NCI-H446 (cell line): Measurements from ENCODE around the gene TMA7B.
"Not testable (repeated sequence)": the region's sequence is repeated elsewhere in the genome, so short reads cannot be mapped to it uniquely, and the experiment has no call there.

Experiments used
- DNase-seq, 2 experiments: peaks; one replicate each; lab custom pipeline; 2025; lab: John Stamatoyannopoulos, UW

Gene TMA7B

DNA sequence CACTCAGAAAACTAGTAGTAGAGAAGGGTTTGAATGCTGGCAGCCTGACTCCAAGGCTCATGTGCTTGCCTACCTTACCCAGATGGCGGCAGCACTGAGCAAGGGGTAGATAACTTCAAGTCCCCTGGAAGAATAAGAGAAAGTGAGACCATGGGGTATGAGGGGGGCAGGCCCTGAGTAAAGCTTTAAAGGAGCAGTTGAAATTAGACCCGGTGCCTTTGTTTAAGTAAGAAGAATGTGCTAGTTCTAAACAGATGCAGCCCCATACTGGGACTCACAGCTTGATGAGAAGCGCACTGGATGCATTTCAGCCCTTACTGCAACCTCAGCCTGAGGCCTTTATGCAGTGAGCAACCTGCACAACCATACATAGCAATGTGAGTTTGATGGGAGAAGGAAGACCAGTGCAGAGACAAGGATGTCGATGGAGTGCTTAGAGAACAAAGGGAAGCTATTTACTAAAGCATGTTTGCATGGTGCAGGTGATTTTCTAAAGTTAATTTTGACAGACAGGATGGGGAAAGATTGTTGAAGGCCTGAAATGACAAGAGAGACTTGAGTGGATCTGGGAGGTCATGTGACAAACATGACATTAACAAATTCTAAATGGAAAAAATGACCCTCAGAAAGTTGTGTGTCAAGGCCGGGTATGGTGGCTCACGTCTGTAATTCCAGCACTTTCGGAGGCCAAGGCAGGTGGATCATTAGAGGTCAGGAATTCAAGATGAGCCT is 27.1 kb upstream of the TMA7B start:
- peak in 1 of 2 experiments; percentile 25 for DNase-seq

DNA sequence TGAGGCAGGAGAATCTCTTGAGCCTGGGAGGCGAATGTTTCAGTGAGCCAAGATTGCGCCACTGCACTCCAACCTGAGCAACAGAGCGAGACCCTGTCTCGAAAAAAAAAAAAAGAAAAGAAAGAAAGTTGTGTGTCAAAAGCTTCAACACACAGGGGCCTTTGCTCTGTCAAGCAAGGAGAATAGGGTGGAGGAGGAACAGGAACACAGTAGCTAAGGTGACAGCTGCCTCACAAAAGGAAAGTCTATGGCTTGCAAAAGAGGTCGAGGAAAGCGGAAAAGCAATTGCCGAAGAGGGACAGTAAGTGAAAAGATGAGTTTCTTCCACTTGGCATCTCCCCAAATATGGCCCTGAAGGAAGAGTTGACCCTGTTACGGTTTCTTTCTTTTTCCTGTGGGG is 26.5 kb upstream of the TMA7B start:
- DNase-seq = no peak

DNA sequence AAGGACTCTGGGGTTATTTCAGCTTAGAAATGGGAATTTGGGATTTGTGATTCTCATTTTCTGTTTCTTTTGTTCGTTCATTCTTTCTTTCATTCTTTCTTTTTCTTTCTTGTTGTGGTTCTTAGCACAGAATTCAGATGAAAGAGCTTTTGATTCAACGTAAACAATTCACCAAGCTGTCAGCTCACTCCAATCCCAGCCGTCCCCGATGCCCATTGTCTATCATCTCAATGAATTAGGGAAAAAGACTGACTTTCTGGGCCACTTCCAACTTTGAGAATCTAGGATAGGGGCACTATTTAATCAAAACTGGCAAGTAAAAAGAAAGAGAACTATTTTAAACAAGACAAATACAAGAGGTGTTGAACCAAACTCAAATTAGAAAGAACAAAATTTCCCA is 25.1 kb upstream of the TMA7B start:
- no peak for DNase-seq

DNA sequence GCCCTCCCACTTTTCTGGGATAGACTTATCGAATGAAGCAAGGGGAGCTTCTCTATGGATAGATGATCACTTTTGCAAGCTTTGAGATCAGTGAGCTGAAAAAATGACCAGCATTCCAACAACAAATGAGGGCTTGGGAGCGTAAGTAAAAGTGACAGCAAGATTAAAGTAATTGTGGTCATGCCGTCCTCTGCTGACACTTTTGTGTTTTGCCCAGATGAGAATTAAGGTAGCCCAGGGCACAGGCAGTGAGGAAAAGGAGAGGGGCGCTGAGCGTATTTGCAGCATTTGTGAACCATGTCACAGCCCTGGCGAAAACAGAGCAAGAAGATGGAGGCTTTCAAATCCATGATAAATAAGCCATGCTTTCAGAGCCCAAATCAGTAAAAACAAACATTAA is 24.6 kb upstream of the TMA7B start:
- DNase-seq = no peak

DNA sequence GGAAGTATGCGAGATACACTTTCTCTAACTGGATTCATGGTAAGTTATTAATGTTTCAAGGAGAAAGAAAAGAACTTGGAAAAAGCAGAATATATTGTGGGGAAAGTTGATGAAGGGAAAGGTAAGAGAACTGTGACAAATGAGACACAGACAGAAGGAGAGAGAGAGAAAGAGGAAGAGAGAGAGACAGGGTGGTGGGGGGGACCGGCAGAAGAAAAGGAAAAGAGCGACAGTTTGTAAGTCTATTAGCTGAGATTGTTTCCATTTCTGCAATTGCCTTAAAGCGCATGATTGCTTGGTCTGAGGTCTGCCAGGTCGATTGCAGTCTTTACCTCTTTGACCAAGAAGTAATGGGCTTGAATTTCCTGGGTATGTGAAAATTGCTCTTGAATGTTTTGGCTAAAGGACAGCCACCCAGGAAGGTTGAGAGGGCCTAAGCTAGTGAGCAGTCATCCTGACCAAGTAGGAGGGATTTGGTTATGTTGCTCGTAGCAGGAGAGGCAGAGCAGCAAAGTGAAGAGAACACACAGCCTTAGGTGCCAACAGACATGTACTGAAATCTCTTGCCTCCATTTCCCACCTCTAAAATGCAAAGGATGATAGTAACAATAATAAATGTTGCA is 23.6 kb upstream of the TMA7B start:
- DNase-seq = no peak

DNA sequence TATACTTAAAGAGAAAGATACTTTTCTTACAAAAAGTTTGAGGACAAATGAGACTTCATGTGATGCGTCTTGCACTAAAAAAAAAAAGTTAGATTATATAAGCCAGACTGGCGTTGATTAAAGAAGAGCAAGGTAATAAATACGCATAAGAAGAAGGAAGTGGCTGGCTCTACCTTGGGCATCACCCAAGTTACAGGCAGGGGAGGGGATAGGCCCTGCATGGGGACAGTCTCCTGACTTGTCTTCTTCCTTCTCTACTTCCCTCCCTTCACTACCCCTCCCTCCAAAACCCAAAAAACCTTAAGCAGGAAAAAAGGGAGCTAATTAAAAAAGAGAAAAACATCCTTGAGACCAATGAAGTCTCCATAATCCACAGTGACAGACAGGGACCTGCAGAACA is 22.3 kb upstream of the TMA7B start:
- DNase-seq = no peak

DNA sequence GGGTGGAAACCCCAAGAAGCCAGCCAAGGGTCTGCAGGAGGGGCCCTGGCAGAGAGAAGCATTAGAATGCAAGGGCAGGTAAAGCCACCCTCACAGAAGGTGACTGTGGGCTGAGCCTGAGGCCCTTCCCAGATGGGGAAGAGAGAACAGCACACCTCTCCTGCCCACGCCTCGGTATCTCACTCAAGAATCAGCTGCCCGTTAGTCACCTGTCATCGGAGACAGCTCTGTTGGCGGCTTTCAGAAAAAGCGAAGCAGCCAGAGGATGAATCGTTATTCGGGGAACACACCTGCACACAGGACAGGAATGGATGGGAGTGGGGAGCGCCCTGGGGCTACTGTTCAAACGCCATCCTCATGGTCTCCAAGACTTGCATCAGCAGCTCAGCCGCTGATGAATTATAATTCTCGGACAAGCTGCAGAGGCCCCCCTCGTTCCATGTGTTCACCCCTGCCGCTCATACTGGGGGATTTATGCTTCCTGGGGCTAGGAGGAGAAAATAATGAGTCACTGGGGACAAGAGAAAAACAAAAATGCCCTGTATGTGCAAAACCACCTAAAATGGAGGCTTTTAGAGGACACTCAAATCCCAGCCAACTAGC is 21.6 kb upstream of the TMA7B start:
- no peak for DNase-seq

DNA sequence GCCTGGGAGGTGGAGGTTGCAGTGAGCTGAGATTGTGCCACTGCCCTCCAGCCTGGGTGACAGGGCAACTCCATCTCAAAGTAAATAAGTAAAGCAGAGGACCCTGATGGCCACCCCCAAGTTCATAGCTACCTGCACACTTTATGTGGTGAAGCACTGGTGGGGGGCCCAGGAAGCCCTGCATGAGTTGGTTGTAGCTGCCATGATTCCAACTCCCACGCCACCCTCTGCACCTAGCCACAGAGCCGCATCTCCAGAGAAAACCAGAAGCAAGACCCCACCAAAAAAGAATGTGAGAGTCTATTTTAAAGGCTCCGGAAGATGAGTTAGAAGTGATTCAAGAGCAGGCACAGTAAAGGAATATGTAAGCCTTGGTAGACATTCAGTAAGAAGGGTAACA is 20.4 kb upstream of the TMA7B start:
- DNase-seq = no peak

DNA sequence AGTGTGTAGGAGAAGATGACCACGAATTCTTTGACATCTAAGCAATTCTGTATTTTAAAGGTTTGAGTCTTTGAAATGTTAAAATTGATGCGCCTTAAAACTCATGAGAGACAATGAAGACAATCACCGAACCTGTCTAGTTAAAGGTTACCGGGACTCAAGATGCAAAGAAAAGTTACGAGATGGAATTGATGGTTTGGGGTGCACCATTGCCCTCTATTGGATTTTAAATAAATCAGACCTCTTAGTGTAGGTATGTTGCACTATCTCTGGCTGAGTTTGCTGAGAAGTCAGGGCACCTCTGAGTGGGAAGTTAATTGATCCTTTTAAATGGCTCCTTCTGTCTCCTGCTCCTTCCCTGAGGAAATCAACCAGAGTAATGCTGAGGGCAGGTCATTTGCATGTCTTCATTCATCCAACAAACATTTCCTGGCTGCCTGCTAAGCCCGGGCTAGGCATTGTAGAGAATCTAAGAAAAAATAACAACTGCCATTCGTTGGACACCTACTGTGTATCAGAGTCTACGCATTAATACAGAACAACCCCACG is 19.4 kb upstream of the TMA7B start:
- no peak for DNase-seq

DNA sequence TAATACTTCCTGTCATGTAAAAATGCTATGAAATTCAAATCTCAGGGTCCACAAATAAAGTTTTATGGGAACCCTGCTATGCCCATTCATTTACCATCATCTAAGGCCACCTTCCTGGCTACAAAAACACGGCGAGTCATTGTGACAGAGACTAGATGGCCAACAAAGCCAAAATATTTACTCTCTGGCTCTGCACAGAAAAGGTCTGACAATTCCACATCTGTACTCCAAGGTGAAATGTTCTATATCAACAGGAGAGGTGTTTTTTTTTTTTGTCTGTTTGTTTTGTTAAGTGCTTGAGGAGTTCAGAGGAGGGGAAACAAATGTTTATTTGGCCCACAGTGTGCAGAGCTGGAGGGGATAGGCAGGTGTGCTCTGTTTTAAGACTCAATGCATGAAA is 18.6 kb upstream of the TMA7B start:
- no peak for DNase-seq

DNA sequence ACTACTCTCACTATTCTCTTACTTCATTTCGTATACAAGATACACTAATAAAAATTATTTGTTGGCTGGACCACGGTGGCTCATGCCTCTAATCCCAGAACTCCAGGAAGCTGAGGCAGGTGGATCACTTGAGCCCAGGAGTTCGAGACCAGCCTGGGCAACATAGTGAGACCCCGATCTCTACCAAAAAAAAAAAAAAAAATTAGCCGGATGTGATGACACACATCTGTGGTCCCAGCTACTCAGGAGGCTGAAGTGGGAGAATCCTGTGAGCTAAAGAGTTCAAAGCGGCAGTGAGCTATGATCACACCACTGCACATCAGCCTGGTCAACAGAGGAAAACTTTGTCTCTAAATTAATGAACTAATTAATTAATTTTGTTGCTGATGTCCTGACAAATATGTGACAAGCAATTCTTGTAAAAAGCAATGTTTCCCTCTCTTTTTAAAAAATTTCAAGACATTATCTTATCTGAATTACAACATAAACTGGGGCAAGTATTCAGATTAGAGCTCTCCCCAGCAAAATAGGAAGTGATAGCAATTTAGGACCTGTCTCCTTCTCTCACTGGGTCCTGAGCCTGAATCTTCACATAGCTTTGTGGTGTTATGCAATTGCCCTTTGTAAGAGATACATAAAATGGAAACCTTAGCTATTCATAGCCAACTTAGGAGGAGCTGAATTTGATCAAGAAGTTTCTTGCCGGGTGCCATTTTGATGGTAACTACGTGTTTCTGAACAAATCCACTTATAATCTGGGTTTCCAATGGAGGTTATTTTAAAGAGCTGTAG is 17.6 kb upstream of the TMA7B start:
- DNase-seq = no peak

DNA sequence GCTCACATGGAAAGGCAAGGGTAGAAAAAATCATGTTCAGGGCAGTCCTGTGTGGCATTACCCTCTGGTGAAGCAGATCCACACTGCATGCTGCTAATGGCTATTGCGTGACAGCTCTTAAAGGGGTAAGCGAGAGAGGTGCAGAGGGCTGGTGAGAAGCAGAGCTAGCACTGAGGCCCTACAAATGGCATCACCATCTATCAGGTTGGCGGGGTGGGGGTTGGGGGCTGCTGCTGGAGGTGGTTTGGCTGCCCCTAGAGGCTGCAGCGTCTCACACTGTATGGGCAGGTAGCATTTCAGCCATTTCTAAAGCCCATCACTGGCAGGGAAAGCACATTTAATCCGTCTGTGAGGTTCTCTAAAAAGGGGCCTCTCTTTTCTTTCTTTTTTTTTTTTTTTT is 16.9 kb upstream of the TMA7B start:
- DNase-seq = no peak

DNA sequence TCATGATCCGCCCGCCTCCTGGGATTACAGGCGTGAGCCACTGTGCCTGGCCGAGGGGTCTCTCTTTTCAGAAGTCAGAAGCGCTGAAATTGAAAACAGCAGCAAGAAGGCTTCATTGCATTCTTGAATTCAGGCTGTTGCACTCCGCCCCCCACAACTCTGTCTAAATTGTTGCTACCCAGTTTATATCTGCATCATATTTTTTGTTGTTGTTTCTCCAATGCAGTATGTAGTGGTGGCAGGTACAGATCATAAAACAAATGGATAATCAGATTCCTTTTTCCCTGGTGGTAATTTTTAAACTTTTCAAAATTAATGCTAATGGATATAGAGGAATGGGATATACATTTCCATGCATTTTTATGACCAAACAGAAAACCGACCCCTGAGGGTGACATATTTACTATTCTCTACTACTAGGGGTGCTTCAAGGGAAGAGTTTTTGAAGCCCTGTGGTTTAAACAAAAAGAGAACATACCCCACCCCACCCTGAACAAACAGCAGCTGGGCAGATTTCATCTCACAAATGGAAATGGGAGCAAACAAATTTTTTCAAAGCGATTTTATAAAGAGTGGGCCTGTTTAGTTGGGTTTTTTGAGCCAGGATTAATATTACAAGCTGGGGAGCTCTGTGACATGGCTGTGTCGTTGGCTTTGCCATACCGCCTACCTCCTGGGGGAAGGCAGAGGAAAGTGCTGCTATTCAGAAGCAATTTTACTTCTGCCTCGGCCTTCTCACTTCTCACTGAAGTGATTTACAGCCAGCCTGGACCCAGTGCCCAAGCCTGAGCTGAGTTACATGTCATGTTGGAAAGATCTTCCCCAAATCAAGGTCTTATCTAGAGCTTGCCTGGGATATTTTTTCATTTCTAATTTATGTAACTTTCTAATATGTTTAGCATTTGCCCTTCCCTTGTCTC is 16.0 kb upstream of the TMA7B start:
- DNase-seq = no peak

DNA sequence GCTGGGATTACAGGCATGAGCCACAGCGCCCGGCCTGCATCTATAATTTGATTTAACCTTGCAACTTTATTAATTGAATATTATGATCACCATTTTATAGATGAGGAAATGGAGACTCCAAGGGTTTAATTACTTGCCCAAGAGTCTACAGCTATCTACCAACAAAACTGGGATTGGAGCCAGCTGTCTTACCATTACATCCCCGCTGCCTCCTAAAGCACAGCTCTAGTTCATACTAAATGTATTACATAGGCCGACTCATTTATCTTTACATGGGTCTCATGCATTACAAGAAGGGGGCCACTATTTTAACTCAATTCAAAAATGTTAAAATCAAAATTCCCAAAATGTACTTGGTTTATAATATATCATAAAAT is 14.1 kb upstream of the TMA7B start:
- no peak for DNase-seq

DNA sequence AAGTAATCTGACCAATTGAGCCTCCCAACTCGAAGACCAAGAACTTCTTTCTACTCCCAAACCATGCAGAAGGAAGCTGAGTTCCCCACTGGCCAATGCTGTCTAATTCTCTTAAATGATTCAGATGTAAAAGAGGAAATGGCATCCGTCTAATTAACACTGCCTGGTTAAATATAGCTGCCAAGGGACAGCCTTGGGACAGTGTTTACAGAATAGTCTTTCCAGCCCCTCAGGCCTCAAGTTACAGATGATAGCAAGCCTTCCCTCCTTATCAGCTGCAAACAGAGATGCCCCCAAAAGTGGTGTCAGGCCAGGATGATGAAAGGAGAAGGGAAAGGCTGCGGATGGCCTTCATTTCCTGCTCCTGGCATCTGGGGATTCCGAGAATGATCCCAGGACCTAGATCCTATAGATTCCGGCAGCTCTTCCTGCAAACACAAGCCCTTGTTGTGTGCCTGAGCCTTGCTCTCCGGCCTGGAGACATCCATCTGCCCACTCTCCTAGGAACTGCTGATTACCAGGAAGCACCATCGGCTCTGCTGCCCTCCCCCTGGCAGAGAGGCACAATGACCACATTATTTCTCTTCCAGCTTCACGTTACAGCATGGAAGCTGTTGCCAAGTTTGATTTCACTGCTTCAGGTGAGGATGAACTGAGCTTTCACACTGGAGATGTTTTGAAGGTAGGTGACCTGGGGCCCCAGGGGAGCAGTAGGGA is 13.5 kb upstream of the TMA7B start:
- no peak for DNase-seq

DNA sequence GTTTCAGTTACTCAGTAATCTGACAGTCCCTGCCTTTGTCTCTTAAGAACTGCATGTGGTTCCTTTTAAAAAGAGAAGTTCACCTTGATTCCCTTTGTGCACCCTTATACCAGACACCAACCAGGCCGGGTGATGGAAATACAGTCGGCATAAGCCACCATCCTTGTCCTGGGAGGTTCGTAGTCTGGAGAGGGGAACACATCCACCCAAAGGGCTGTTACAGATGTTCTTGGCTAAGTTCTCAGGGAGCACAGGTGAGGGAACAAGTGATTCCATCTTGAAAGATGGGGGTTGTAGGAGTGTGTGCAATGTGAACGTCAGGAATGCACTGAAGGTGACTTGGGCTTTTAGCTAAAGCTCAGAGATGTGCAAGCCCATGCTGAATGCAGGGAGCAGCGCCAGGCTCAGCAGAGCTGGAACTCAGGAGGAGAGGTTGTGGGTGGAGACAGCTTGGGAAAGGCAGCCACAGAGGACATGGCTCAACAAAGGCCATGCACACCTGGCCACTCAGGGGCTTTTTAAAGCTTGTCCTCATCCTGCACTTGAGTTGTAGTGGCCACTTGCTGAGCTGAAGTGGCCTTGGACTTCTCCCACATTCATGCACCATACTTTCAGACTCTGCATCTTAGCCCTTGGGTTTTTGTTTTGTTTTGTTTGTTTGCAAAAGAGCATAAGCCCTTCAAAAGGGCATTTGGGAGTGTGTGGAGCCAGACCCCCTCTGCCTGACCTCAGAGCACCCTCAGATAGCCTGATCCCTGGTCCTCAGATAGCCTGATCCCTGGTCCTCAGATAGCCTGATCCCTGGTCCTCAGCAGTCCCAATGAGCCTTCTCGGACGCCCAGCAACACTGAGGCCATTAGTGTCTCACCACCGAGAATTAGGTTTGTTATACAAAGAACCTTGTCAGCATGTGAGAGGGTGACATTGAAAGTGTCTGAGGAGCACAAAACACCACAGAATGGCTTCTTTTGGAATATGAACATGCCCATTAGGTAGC is 12.7 kb upstream of the TMA7B start:
- no peak for DNase-seq

DNA sequence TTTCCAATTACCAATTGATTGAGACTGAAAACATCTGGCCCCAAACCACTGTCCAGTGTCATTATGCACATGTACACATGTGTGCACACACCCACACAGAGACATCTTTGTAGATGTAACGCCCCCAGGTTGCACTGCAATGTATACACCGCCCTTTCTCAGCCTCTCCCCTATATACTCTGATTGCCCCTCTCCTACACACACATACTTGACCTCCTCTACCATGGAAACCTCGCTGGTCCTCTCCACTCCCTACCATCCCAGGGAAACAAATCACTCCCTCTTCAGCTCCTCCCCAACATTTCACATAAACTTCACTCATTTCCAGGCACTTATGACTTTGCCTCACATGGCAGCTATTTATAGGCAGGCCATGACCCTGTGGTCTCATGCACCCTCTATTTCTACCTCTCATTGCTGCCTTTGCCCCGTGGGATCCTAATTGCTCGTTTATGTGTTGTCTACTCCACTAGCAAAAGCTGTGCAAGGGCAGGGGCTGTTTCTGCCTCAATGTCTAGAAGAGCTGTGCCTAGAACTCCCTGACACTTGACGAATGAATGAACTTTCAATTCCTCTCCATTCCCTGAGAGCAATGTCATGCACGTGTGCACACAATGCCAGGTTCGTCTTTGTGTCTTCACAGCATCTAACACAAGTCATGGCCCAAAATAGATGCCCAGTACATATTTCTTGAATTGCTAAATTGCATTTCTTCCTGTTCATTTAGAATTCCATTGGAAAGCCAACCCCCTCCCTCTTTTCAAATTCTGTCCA is 10.0 kb upstream of the TMA7B start:
- DNase-seq = no peak

DNA sequence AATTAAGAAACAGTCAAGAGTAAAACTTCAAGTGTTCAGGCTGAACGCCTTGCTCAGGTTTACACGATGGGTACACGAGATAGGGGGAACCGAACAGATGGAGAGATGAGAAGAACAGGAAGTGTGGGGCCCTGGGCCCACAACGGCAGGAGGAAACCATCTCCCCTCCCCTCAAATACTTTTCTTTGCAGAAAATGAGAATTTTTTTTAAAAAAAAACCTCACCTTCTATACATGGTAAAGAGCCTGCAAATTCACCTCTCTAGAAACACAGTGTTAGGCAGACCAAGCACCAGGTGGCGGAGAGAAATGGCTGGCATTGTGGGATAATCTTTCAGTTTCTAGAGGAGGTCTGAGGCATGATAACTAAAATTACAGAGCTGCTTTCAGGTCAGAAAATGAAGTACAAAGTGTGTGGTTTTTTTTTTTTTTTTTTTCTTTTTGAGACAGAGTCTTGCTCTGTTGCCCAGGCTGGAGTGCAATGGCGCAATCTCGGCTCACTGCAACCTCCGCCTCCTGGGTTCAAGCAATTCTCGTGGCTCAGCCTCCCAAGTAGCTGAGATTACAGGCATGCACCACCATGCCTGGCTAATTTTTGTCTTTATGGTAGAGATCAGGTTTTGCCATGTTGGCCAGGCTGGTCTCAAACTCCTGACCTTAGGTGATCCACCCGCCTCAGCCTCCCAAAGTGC is 8.4 kb upstream of the TMA7B start:
- not testable (repeated sequence) for DNase-seq
